H1 (cell line): ENCODE measurements around the gene ADK. TPM values are rescaled to one million over a fixed set of nuclear protein-coding genes. Genes with fewer than 3 reads are reported as not detected.

Source experiments
- CTCF ChIA-PET: fragments of 300-600 bp; sonication (Branson Sonifier 250); formaldehyde crosslinking; loops from one replicate; lab custom pipeline; 2021; ENCODE audit not compliant: partially characterized antibody; lab: Charles Lee
- POLR2A ChIA-PET: fragments of 300-600 bp; sonication (Branson Sonifier 250); formaldehyde crosslinking; loops from one replicate; lab custom pipeline; 2021; ENCODE audit warnings: inconsistent platforms; ENCODE audit not compliant: partially characterized antibody; lab: Charles Lee
- DNase-seq, 2 experiments: peaks; one replicate each; pipeline versions ENCODE4 v3.0.0 to v3.0.0-alpha.2; 2010 to 2022; ENCODE audit warnings: low spot score in 2 of 2, low read depth in 1 of 2, mixed read lengths in 1 of 2
- FAIRE-seq: peaks from 2 replicates; lab custom pipeline; 2011; peaks lifted over from hg19 to GRCh38; lab: Jason Lieb, UNC
- H2AFZ ChIP-seq: 2 replicates; pipeline ENCODE4 v1.8.1; 2012; ENCODE audit warnings: low read length, inconsistent platforms
- H2AK5ac ChIP-seq: 2 replicates; pipeline ENCODE4 v1.6.1; 2013; ENCODE audit warnings: low read depth, low read length
- H2BK120ac ChIP-seq: replicated peaks from 2 replicates; pipeline ENCODE3; 2013; ENCODE audit warnings: low read depth, low read length, inconsistent platforms
- H2BK12ac ChIP-seq: 2 replicates; pipeline ENCODE4 v1.6.1; 2013; ENCODE audit warnings: low read depth, low read length
- H2BK15ac ChIP-seq: 2 replicates; pipeline ENCODE4 v1.6.1; 2013; ENCODE audit warnings: low read length
- H2BK20ac ChIP-seq: 2 replicates; pipeline ENCODE4 v1.6.1; 2013; ENCODE audit warnings: low read length
- H2BK5ac ChIP-seq: 2 replicates; pipeline ENCODE4 v1.6.1; 2013; ENCODE audit warnings: low read depth, low read length
- H3K14ac ChIP-seq: 2 replicates; pipeline ENCODE4 v1.6.1; 2013; ENCODE audit warnings: inconsistent platforms; ENCODE audit not compliant: insufficient read length
- H3K18ac ChIP-seq: 2 replicates; pipeline ENCODE4 v1.6.1; 2013; ENCODE audit warnings: low read length; ENCODE audit errors: extremely low read depth
- H3K23ac ChIP-seq: 2 replicates; pipeline ENCODE4 v1.6.1; 2013; ENCODE audit warnings: inconsistent platforms; ENCODE audit not compliant: insufficient read length
- H3K23me2 ChIP-seq: 2 replicates; pipeline ENCODE4 v1.6.1; 2013; ENCODE audit warnings: low read depth, low read length
- H3K27ac ChIP-seq: 2 replicates; pipeline ENCODE4 v1.6.1; 2011; ENCODE audit warnings: low read depth, low read length, inconsistent platforms
- H3K27me3 ChIP-seq, 4 experiments: replicated peaks in 1 of 4; 1 replicate in 1 of 4; 2 replicates in 3 of 4; pipeline versions ENCODE4 v1.6.1 to v1.8.1; 2011 to 2013; ENCODE audit warnings: low read length in 3 of 4, mild to moderate bottlenecking in 3 of 4, inconsistent platforms in 2 of 4, mixed read lengths in 2 of 4, moderate library complexity in 1 of 4; ENCODE audit not compliant: control insufficient read depth in 3 of 4, insufficient read depth in 3 of 4; ENCODE audit errors: extremely low read depth in 1 of 4
- H3K36me3 ChIP-seq, 4 experiments: 2 replicates each; pipeline versions ENCODE4 v1.6.1 to v1.8.1; 2011 to 2013; ENCODE audit warnings: mild to moderate bottlenecking in 4 of 4, low read length in 3 of 4, moderate library complexity in 2 of 4, control low read depth in 1 of 4, inconsistent platforms in 1 of 4; ENCODE audit not compliant: insufficient read depth in 4 of 4, control insufficient read depth in 2 of 4
- H3K4ac ChIP-seq: replicated peaks from 2 replicates; pipeline ENCODE3; 2013; ENCODE audit warnings: low read length, low read depth, mixed read lengths, inconsistent platforms; ENCODE audit not compliant: insufficient read length
- H3K4me1 ChIP-seq, 4 experiments: replicated peaks in 1 of 4; 1 replicate in 1 of 4; 2 replicates in 3 of 4; pipeline versions ENCODE4 v1.6.1 to v1.8.1; 2011 to 2013; ENCODE audit warnings: low read length in 3 of 4, inconsistent platforms in 2 of 4, mixed read lengths in 1 of 4; ENCODE audit not compliant: insufficient read depth in 4 of 4, control insufficient read depth in 3 of 4
- H3K4me2 ChIP-seq, 2 experiments: 2 replicates each; pipeline versions ENCODE4 v1.6.1 to v1.8.1; 2011 to 2013; ENCODE audit warnings: low read depth in 2 of 2, low read length in 2 of 2, control low read depth in 1 of 2, inconsistent platforms in 1 of 2, mild to moderate bottlenecking in 1 of 2; ENCODE audit not compliant: insufficient read depth in 1 of 2
- H3K4me3 ChIP-seq, 4 experiments: fragments of 200-600, 300-600 bp in 1 of 4; sonication (generic), shearing (Covaris generic), sonication (Bioruptor Twin) in 1 of 4; 2 replicates each; pipeline versions ENCODE4 v1.5.1 to v1.8.1; 2011 to 2016; ENCODE audit warnings: low read length in 4 of 4, low read depth in 3 of 4, control low read depth in 2 of 4, inconsistent platforms in 2 of 4, mild to moderate bottlenecking in 2 of 4, mixed read lengths in 1 of 4, moderate library complexity in 1 of 4; ENCODE audit not compliant: insufficient read depth in 2 of 4; ENCODE audit errors: extremely low read depth in 1 of 4
- H3K56ac ChIP-seq: replicated peaks from 2 replicates; pipeline ENCODE3; 2013; ENCODE audit warnings: low read depth, mild to moderate bottlenecking, mixed read lengths, low read length, inconsistent platforms; ENCODE audit not compliant: insufficient read length
- H3K79me1 ChIP-seq: 2 replicates; pipeline ENCODE4 v1.6.1; 2013; ENCODE audit warnings: low read depth, low read length, control low read depth
- H3K79me2 ChIP-seq, 2 experiments: 2 replicates each; pipeline versions ENCODE4 v1.6.1 to v1.8.1; 2012 to 2013; ENCODE audit warnings: low read length in 2 of 2, mild to moderate bottlenecking in 2 of 2, inconsistent platforms in 1 of 2; ENCODE audit not compliant: insufficient read depth in 2 of 2, control insufficient read depth in 1 of 2
- H3K9ac ChIP-seq, 4 experiments: replicated peaks in 1 of 4; 1 replicate in 1 of 4; 2 replicates in 3 of 4; pipeline versions ENCODE4 v1.6.1 to v1.8.1; 2011 to 2013; ENCODE audit warnings: low read depth in 3 of 4, low read length in 3 of 4, control low read depth in 2 of 4, mild to moderate bottlenecking in 2 of 4, moderate library complexity in 2 of 4, inconsistent platforms in 1 of 4; ENCODE audit errors: extremely low read depth in 1 of 4
- H3K9me3 ChIP-seq, 2 experiments: 2 replicates each; pipeline versions ENCODE4 v1.6.1 to v1.8.1; 2012 to 2013; ENCODE audit warnings: mild to moderate bottlenecking in 2 of 2, moderate library complexity in 2 of 2, control low read depth in 1 of 2, inconsistent platforms in 1 of 2, low read depth in 1 of 2, low read length in 1 of 2, mixed read lengths in 1 of 2; ENCODE audit not compliant: insufficient read depth in 2 of 2
- H4K20me1 ChIP-seq, 2 experiments: replicated peaks in 1 of 2; 2 replicates each; pipeline versions ENCODE3 to v1.8.1; 2011 to 2013; ENCODE audit warnings: inconsistent platforms in 2 of 2, low read length in 2 of 2, mild to moderate bottlenecking in 1 of 2; ENCODE audit not compliant: insufficient read depth in 2 of 2, control insufficient read depth in 1 of 2
- H4K5ac ChIP-seq: 2 replicates; pipeline ENCODE4 v1.6.1; 2013; ENCODE audit warnings: low read length, low read depth, mixed read lengths, inconsistent platforms; ENCODE audit not compliant: insufficient read length
- H4K8ac ChIP-seq: 2 replicates; pipeline ENCODE4 v1.8.0; 2013; ENCODE audit warnings: mild to moderate bottlenecking, moderate library complexity, low read length, inconsistent platforms; ENCODE audit not compliant: insufficient read depth; ENCODE audit errors: extremely low read depth
- H4K91ac ChIP-seq: replicated peaks from 2 replicates; pipeline ENCODE3; 2013; ENCODE audit warnings: low read length, mixed read lengths, inconsistent platforms; ENCODE audit not compliant: insufficient read length
- ASH2L ChIP-seq: fragments of 200-600, 300-600 bp; sonication (generic); IDR thresholded peaks from one replicate; pipeline ENCODE4 v1.7.1; 2017; ENCODE audit warnings: low read length
- CHD2 ChIP-seq: IDR thresholded peaks from 2 replicates; pipeline ENCODE4 v1.6.1; 2012; ENCODE audit warnings: low read length, improper control_type of control experiment
- CREB1 ChIP-seq: IDR thresholded peaks from 2 replicates; pipeline ENCODE4 v1.6.1; 2012; ENCODE audit warnings: inconsistent platforms
- EZH2 ChIP-seq: fragments of 200-600 bp; sonication (generic); IDR thresholded peaks from 2 replicates; pipeline ENCODE4 v1.7.1; 2012; ENCODE audit warnings: low read depth, mild to moderate bottlenecking, moderate library complexity, low read length, inconsistent platforms; ENCODE audit not compliant: severe bottlenecking
- JUN ChIP-seq: IDR thresholded peaks from 2 replicates; pipeline ENCODE4 v1.6.1; 2011; ENCODE audit warnings: low read depth, mild to moderate bottlenecking, improper control_type of control experiment, low read length
- MAFK ChIP-seq: IDR thresholded peaks from 2 replicates; pipeline ENCODE4 v1.6.1; 2012; ENCODE audit warnings: low read depth, mild to moderate bottlenecking, improper control_type of control experiment, low read length
- RAD21 ChIP-seq, 2 experiments: IDR thresholded peaks in 1 of 2; conservative IDR thresholded peaks in 1 of 2; 2 replicates each; pipeline ENCODE4 v1.6.1; 2011; ENCODE audit warnings: low read depth in 2 of 2, low read length in 2 of 2, improper control_type of control experiment in 1 of 2, inconsistent platforms in 1 of 2, mild to moderate bottlenecking in 1 of 2, moderate library complexity in 1 of 2
- SAP30 ChIP-seq: fragments of 300-600 bp; sonication (generic); IDR thresholded peaks from 2 replicates; pipeline ENCODE4 v1.7.1; 2012; ENCODE audit warnings: low read length, moderate library complexity, mild to moderate bottlenecking, inconsistent platforms; ENCODE audit not compliant: insufficient read depth, insufficient replicate concordance
- SIN3A ChIP-seq, 2 experiments: IDR thresholded peaks in 1 of 2; conservative IDR thresholded peaks in 1 of 2; 2 replicates each; pipeline ENCODE4 v1.6.1; 2011 to 2012; ENCODE audit warnings: low read length in 2 of 2, improper control_type of control experiment in 1 of 2, low read depth in 1 of 2, mild to moderate bottlenecking in 1 of 2
- SIRT6 ChIP-seq: IDR thresholded peaks from one replicate; pipeline ENCODE4 v1.7.1; 2012; ENCODE audit warnings: low read length, inconsistent platforms
- SRF ChIP-seq: IDR thresholded peaks from 2 replicates; pipeline ENCODE4 v1.6.1; 2011; ENCODE audit warnings: mild to moderate bottlenecking, low read depth, low read length, moderate library complexity
- YY1 ChIP-seq: IDR thresholded peaks from 2 replicates; pipeline ENCODE4 v1.6.1; 2011; ENCODE audit warnings: low read depth, mild to moderate bottlenecking, low read length
- WGBS, 2 experiments: shearing (Covaris generic) in 1 of 2; methylation state at CpG; one replicate each; pipeline versions ENCODE4 v1.1.6 to v1.1.7; 2013 to 2015; ENCODE audit warnings: low lambda C conversion rate in 2 of 2, mixed read lengths in 2 of 2, inconsistent platforms in 1 of 2, low coverage in 1 of 2, missing lambda C conversion rate in 1 of 2; ENCODE audit not compliant: insufficient replicate concordance in 2 of 2, insufficient coverage in 1 of 2, insufficient read length in 1 of 2; ENCODE audit errors: extremely low coverage in 1 of 2, missing lambda C conversion rate in 1 of 2; 5-methylcytosine and 5-hydroxymethylcytosine counted together
- polyA plus RNA-seq, 7 experiments: library from polyadenylated mRNA; depleted of rRNA in 3 of 7; stranded (reverse) in 5 of 7; unstranded in 2 of 7; fragments of >200 nt in 5 of 7; fragments of 200-250 nt in 2 of 7; gene quantifications; 1 replicate in 5 of 7; 2 replicates in 1 of 7; 4 replicates in 1 of 7; pipeline versions ENCODE4 v1.2.1 to v1.2.3, GENCODE V29; 2011 to 2013; ENCODE audit warnings: missing spikeins in 2 of 7, mixed read lengths in 2 of 7
- total RNA-seq: library from RNA; stranded (reverse); fragmentation: NEBNext Ultra II Directional; extraction: Animal tissue kit (Norgen Biotek cat#: 25700); gene quantifications from 2 replicates; pipeline ENCODE4 v1.2.1, GENCODE V29; 2021
- TF ChIP-seq, protein P1 (sequence below): IDR thresholded peaks from 2 replicates; pipeline ENCODE4 v1.6.1; 2012; ENCODE audit warnings: inconsistent platforms

ADK gene
- total and polyA plus RNA-seq, 2 of the 8 experiments (the other 6 are each of a cell fraction or from before 2014, with no cell fraction given) = 12.3 to 42.4 TPM

DNA sequence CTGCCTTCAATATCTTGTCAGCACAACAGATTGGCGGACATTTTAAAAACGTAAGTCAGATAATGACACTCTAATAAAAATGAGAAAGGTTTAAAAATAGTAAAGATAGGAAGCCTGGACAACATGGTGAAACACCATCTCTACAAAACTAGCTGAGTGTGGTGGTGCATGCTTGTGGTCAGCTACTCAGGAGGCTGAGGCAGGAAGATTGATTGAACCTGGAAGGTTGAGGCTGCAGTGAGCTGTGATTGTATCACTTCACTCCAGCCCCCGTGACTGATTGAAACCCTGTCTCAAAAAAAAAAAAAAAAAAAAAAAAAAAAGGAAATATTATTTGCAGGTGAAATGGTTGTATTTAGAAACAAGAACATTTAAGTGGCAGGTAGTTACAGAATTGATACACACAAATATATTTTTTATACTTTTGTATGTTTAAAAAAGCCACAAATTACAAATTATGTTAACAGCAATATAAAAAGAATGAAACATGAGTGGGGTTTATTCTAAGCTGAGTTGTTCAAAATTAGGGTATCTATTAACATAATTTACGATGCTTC is 141.9 kb downstream of the ADK start:
- H2BK5ac ChIP-seq = no peak overlapping the region
- H3K36me3 ChIP-seq = no peaks in the 10 kb centered on the region
- H3K27me3 ChIP-seq = no peaks in the 10 kb centered on the region
- no peaks in the 10 kb centered on the region for H3K79me1 ChIP-seq
- CTCF ChIA-PET = interaction anchor here (0.6 kb wide), 1 partner anchor 330 kb away, joined by 3 read pairs; no protein-coding TSS in a partner anchor
- no peak overlapping the region for H3K4me3 ChIP-seq
- H3K9ac ChIP-seq = no peak overlapping the region
- no peak overlapping the region for H2BK20ac ChIP-seq
- no peak overlapping the region for H4K8ac ChIP-seq
- TF ChIP-seq ASH2L (no peak), SIRT6 (no peak), RAD21 (IDR thresholded peaks at IDR 0.05 in 1 of 2, conservative IDR thresholded peaks at IDR 0.05 in 1 of 2; ENCODE audit: low read depth in 2 of 2, low read length in 2 of 2) (no peak), SIN3A (conservative IDR thresholded peaks at IDR 0.05 in 1 of 2, IDR thresholded peaks at IDR 0.05 in 1 of 2; ENCODE audit: low read depth in 1 of 2, low read length in 2 of 2) (no peak), CREB1 (no peak), MAFK (no peak), YY1 (no peak), SRF (no peak), CHD2 (no peak), JUN (no peak), SAP30 (no peak), EZH2 (no peak)
- TF ChIP-seq, protein P1, sequence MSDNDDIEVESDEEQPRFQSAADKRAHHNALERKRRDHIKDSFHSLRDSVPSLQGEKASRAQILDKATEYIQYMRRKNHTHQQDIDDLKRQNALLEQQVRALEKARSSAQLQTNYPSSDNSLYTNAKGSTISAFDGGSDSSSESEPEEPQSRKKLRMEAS = no peak
- no peaks in the 10 kb centered on the region for H3K4me1 ChIP-seq
- H4K5ac ChIP-seq = no peak overlapping the region
- no peak overlapping the region for H3K23ac ChIP-seq
- H3K14ac ChIP-seq = no peak overlapping the region
- no peak overlapping the region for H3K18ac ChIP-seq
- H3K4me2 ChIP-seq = no peak overlapping the region
- no peak overlapping the region for H3K56ac ChIP-seq
- H2BK12ac ChIP-seq = no peak overlapping the region
- FAIRE-seq (no peak), DNase-seq (no peak)
- H2BK120ac ChIP-seq = no peak overlapping the region
- no peak overlapping the region for H2BK15ac ChIP-seq
- POLR2A ChIA-PET = interaction anchor here (1.0 kb wide), 1 partner anchor 12 kb away, joined by 3 read pairs; no protein-coding TSS in a partner anchor
- no peak overlapping the region for H3K4ac ChIP-seq
- H3K23me2 ChIP-seq = peaks cover 1% of the 10 kb centered on the region; the same call in 1 of the 2 replicates
- no peak overlapping the region for H4K91ac ChIP-seq
- no peaks in the 10 kb centered on the region for H4K20me1 ChIP-seq
- WGBS, 2 experiments = 91% methylated on average over 4 of the region's 4 CpGs; no CpG with 5 or more reads in 1 of the 2 experiments
- no peak overlapping the region for H2AFZ ChIP-seq
- H3K27ac ChIP-seq = no peak overlapping the region
- no peaks in the 10 kb centered on the region for H3K9me3 ChIP-seq
- no peaks in the 10 kb centered on the region for H3K79me2 ChIP-seq
- no peak overlapping the region for H2AK5ac ChIP-seq
